ENCODE measurements around the gene CCK. TPM values are rescaled to one million over a fixed set of nuclear protein-coding genes. Genes with fewer than 3 reads are reported as not detected.
"Not testable (repeated sequence)": the region's sequence is repeated elsewhere in the genome, so short reads cannot be mapped to it uniquely, and the experiment has no call there.

Gene CCK
- 0.69 and 7.6 TPM in 2 replicates for total RNA-seq

GRCh38 chr3:42266085-42266484, at the start of gene CCK:
Gene CCK, minus strand, starts transcription at chr3:42266185. Its CDS starts 2,555 bp downstream, at chr3:42263630.
- DNase-seq (ENCODE audit: low read depth), result no peak

GRCh38 chr3:42314411-42314810, 48.4 kb upstream of the CCK start:
- DNase-seq (ENCODE audit: low read depth), result no peak

GRCh38 chr3:42308651-42309050, 42.7 kb upstream of the CCK start:
- no peak for DNase-seq (ENCODE audit: low read depth)

- no peak for DNase-seq (ENCODE audit: low read depth)
Measured at GRCh38 chr3:42306499-42306898, 40.5 kb upstream of the CCK start.

GRCh38 chr3:42302924-42303634, 37.1 kb upstream of the CCK start:
- no peak for DNase-seq (ENCODE audit: low read depth)

- no peak for DNase-seq (ENCODE audit: low read depth)
Measured at GRCh38 chr3:42301446-42302175, 35.6 kb upstream of the CCK start.

- no peak for DNase-seq (ENCODE audit: low read depth)
Measured at GRCh38 chr3:42300778-42301177, 34.8 kb upstream of the CCK start.

GRCh38 chr3:42300013-42300412, 34.0 kb upstream of the CCK start:
- peak; percentile 47 for DNase-seq (ENCODE audit: low read depth)

GRCh38 chr3:42298259-42298658, 32.3 kb upstream of the CCK start:
- DNase-seq (ENCODE audit: low read depth), result no peak

- DNase-seq (ENCODE audit: low read depth), result no peak
Measured at GRCh38 chr3:42292009-42292408, 26.0 kb upstream of the CCK start.

- no peak for DNase-seq (ENCODE audit: low read depth)
Measured at GRCh38 chr3:42290966-42291714, 25.2 kb upstream of the CCK start.

- DNase-seq (ENCODE audit: low read depth), result no peak
Measured at GRCh38 chr3:42289026-42289425, 23.0 kb upstream of the CCK start.

- DNase-seq (ENCODE audit: low read depth), result no peak
Measured at GRCh38 chr3:42288385-42288784, 22.4 kb upstream of the CCK start.

- DNase-seq (ENCODE audit: low read depth), result not testable (repeated sequence)
Measured at GRCh38 chr3:42287423-42287822, 21.4 kb upstream of the CCK start.

GRCh38 chr3:42277676-42278075, 11.7 kb upstream of the CCK start:
- no peak for DNase-seq (ENCODE audit: low read depth)

GRCh38 chr3:42276141-42277132, 10.5 kb upstream of the CCK start:
- DNase-seq (ENCODE audit: low read depth), result no peak

- DNase-seq (ENCODE audit: low read depth), result no peak
Measured at GRCh38 chr3:42275217-42275616, 9.2 kb upstream of the CCK start.

- no peak for DNase-seq (ENCODE audit: low read depth)
Measured at GRCh38 chr3:42274266-42274665, 8.3 kb upstream of the CCK start.

- no peak for DNase-seq (ENCODE audit: low read depth)
Measured at GRCh38 chr3:42273361-42273760, 7.4 kb upstream of the CCK start.

- no peak for DNase-seq (ENCODE audit: low read depth)
Measured at GRCh38 chr3:42271786-42272185, 5.8 kb upstream of the CCK start.

- no peak for DNase-seq (ENCODE audit: low read depth)
Measured at GRCh38 chr3:42270561-42270960, 4.6 kb upstream of the CCK start.

Data from renal cortical epithelial cell (primary cell).